ENCODE measurements around the gene MLLT1. TPM values are rescaled to one million over a fixed set of nuclear protein-coding genes. Genes with fewer than 3 reads are reported as not detected.

The MLLT1 gene, protein sequence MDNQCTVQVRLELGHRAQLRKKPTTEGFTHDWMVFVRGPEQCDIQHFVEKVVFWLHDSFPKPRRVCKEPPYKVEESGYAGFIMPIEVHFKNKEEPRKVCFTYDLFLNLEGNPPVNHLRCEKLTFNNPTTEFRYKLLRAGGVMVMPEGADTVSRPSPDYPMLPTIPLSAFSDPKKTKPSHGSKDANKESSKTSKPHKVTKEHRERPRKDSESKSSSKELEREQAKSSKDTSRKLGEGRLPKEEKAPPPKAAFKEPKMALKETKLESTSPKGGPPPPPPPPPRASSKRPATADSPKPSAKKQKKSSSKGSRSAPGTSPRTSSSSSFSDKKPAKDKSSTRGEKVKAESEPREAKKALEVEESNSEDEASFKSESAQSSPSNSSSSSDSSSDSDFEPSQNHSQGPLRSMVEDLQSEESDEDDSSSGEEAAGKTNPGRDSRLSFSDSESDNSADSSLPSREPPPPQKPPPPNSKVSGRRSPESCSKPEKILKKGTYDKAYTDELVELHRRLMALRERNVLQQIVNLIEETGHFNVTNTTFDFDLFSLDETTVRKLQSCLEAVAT
- total RNA-seq (ENCODE audit: low replicate concordance), result 7.8 and 16.6 TPM in 2 replicates

DNA sequence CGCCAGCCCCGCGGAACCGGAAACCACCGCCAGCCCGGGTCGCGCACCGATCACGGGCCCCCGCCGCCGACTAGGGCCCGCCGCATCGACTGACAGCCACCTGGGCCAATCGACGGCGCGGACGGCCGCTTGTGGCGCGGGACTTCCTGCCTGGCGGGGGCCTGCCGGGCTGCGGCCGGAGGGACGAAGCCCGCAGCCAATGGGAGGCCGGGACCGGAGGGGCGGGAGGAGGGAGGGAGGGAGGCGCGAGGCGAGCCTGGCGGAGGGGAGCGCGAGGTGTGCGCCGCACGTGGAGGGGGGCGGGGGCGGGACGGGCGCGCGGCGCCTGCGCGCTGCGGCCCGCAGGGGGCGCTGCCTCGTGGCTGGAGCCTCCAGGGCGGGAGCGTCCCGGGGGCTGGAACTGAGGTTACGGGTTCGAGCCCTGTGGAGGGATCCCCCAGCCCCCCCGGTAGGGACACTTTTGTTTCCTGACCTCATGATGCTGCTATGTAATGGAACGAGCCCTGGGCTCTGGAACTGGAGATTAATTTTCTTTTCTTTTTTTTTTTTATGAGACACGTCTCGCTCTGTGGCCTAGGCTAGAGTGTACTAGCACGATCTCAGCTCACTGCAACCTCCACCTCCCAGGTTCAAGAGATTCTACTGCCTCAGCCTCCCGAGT lies at the start of gene MLLT1:
Gene MLLT1 (minus strand): TSS at position 45 of the 661 bp plus-strand sequence. CDS start 191 bp downstream, outside the sequence.
- DNase-seq (ENCODE audit: low read depth), result peak; percentile 96
- peak within 1 kb of the TSS; percentile 87 for H3K4me3 ChIP-seq (ENCODE audit: low read depth, low read length)
- peak; percentile 58 for TF ChIP-seq CTCF (IDR thresholded peaks at IDR 0.05; ENCODE audit: insufficient read depth, low read length)

DNA sequence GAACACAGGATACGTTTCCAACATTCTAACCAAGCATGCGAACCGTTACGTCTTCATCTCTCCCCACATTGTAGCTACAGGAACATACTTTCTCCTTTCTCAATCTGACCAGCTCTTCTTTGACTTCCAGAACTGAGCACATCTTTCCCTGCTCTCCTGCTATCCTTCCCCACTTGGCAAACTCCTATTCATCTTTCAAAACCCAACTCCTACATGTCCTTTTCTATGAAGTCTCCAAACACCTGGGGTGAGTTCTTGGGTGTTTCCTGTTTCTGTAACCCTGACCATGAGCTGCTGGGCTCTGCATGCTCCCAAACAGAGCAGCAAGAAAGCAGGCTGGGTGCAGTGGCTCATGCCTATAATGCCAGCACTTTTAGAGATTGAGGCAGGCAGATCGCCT lies 47.0 kb upstream of the MLLT1 start:
- no peak overlapping the region for H3K4me3 ChIP-seq (ENCODE audit: low read depth, low read length)
- no peak for DNase-seq (ENCODE audit: low read depth)
- no peak for TF ChIP-seq CTCF (IDR thresholded peaks at IDR 0.05; ENCODE audit: insufficient read depth, low read length)

DNA sequence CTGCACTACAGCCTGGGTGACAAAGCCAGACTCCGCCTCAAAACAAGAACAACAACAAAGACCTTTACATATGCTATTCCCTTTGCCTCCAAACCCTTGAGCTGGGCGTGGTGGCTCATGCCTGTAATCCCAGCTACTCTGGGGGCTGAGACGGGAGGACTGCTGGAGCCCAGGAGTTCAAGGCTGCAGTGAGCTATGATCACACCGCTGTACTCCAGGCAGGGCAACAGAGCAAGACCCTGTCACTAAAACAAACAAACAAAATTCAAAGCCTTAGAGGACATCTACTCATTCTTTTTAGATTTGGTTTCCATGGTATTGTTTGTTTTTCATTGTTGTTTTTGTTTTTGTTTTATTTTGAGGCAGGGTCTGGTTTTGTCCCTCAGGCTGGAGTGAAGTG lies 45.8 kb upstream of the MLLT1 start:
- TF ChIP-seq CTCF (IDR thresholded peaks at IDR 0.05; ENCODE audit: insufficient read depth, low read length), result no peak
- DNase-seq (ENCODE audit: low read depth), result no peak
- no peak overlapping the region for H3K4me3 ChIP-seq (ENCODE audit: low read depth, low read length)

DNA sequence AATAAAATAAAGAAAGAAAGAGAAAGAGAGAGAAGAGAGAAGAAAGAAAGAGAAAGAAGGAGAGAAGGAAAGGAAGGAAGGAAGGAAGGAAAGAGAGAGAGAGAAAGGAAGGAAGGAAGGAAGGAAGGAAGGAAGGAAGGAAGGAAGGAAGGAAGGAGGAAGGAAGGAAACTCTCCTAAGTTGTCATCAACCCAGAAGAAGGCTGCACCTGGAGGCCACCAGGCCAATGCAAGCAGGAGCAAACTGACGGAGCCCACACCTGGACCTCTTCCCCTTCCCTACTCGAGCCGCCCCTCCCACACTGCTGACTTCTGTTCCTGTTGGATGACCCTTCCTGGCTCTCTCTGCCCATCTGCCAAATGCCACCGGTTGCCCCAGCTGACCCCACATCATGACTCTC lies 45.0 kb upstream of the MLLT1 start:
- DNase-seq (ENCODE audit: low read depth), result no peak
- H3K4me3 ChIP-seq (ENCODE audit: low read depth, low read length), result no peak overlapping the region
- TF ChIP-seq CTCF (IDR thresholded peaks at IDR 0.05; ENCODE audit: insufficient read depth, low read length), result no peak

DNA sequence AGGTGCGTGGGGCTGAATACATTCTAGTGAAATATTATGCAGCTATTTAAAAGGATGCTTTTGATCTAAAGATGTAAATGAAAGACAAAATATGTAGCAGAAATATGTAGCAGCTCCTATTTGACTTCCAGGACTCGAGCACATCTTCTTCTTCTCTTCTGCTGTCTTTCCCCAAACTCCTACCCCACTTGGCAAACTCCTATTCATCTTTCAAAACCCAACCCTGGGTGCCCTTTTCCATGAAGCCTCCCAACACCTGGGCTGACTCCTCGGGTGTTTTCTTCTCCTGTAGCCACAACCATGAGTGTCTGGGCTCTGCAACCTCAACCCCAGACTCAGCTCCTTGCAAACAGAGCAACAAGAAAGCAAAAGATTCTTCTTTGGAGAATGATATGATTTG lies 42.5 kb upstream of the MLLT1 start:
- no peak for TF ChIP-seq CTCF (IDR thresholded peaks at IDR 0.05; ENCODE audit: insufficient read depth, low read length)
- DNase-seq (ENCODE audit: low read depth), result no peak
- no peak overlapping the region for H3K4me3 ChIP-seq (ENCODE audit: low read depth, low read length)

- no peak overlapping the region for H3K4me3 ChIP-seq (ENCODE audit: low read depth, low read length)
- TF ChIP-seq CTCF (IDR thresholded peaks at IDR 0.05; ENCODE audit: insufficient read depth, low read length), result no peak
- no peak for DNase-seq (ENCODE audit: low read depth)
Measured at GRCh38 chr19:6319376-6319775, 39.6 kb upstream of the MLLT1 start.
